NB4 (cell line): ENCODE results near the gene GNRHR.

ENCODE experiments used
- MYC ChIP-seq: IDR thresholded peaks from 2 replicates; pipeline ENCODE4 v1.6.1; 2011; ENCODE audit warnings: low read depth, low read length
- POLR2A ChIP-seq: IDR thresholded peaks from 2 replicates; pipeline ENCODE4 v1.6.1; 2011; ENCODE audit warnings: mild to moderate bottlenecking; ENCODE audit not compliant: insufficient read length; ENCODE audit errors: extremely low read depth
- TF ChIP-seq, protein P1 (sequence below): IDR thresholded peaks from 2 replicates; pipeline ENCODE4 v1.6.1; 2011; ENCODE audit warnings: low read depth, low read length
- TF ChIP-seq, protein P2 (sequence below): IDR thresholded peaks from one replicate; pipeline ENCODE4 v1.5.1; 2012; ENCODE audit warnings: low read depth, low read length

DNA sequence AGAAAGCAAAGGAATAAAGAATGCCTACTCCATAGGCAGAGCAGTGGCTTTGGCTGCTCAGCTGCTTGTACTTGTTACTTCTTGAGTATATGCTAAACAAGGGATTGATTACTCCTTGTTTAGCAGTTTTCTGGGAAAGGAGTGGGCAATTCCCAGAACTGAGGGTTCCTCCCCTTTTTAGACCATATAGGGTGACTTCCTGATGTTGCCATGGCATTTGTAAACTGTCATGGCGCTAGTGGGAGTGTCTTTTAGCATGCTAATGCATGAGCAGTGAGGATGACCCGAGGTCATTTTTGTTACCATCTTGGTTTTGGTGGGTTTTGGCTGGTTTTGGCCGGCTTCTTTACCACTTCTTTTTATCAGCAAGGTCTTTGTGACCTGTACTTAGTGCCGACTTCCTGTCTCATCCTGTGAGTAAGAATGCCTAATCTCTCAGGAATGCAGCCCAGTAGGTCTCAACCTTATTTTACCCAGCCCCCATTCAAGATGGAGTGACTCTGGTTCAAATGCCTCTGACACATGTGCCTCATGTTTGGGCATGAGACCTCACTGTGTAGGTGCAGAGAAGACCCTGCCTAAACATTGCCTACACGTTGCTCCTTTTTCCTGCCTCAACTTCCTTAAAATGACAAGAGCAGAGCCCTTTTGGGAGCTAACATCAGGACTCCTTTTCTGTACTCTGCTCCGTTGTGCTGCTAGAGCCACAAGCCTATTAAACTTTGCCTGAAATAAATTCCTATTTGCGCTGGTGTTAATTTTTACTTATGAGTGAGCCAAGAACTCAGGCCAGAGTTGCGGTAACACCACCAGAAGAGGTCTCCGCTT lies 32.2 kb downstream of the GNRHR start:
- no peak for TF ChIP-seq POLR2A
- TF ChIP-seq, protein P1, sequence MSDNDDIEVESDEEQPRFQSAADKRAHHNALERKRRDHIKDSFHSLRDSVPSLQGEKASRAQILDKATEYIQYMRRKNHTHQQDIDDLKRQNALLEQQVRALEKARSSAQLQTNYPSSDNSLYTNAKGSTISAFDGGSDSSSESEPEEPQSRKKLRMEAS, result no peak
- TF ChIP-seq, protein P2, sequence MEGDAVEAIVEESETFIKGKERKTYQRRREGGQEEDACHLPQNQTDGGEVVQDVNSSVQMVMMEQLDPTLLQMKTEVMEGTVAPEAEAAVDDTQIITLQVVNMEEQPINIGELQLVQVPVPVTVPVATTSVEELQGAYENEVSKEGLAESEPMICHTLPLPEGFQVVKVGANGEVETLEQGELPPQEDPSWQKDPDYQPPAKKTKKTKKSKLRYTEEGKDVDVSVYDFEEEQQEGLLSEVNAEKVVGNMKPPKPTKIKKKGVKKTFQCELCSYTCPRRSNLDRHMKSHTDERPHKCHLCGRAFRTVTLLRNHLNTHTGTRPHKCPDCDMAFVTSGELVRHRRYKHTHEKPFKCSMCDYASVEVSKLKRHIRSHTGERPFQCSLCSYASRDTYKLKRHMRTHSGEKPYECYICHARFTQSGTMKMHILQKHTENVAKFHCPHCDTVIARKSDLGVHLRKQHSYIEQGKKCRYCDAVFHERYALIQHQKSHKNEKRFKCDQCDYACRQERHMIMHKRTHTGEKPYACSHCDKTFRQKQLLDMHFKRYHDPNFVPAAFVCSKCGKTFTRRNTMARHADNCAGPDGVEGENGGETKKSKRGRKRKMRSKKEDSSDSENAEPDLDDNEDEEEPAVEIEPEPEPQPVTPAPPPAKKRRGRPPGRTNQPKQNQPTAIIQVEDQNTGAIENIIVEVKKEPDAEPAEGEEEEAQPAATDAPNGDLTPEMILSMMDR, result no peak
- TF ChIP-seq MYC, result no peak
